Astrocyte (in vitro differentiated cells and primary cell): ENCODE measurements around the gene FSTL5.

ENCODE experiments used
- CTCF ChIP-seq: IDR thresholded peaks from 2 replicates; pipeline ENCODE4 v1.5.1; 2011; ENCODE audit warnings: low read depth, mild to moderate bottlenecking, inconsistent platforms, low read length, moderate library complexity; ENCODE audit not compliant: insufficient read depth
- EZH2 ChIP-seq: IDR thresholded peaks from 2 replicates; pipeline ENCODE4 v1.6.1; 2012; ENCODE audit warnings: mild to moderate bottlenecking, low read length, inconsistent platforms; ENCODE audit not compliant: insufficient read depth

- TF ChIP-seq CTCF (no peak), EZH2 (no peak)
Measured at GRCh38 chr4:161647757-161648156, 516.0 kb downstream of the FSTL5 start.
